ENCODE data around the gene ROS1.
A peak's percentile ranks its signal among the peaks of the same experiment; 100 is the strongest.

ROS1 gene

GRCh38 chr6:117266257-117267053, 159.3 kb downstream of the ROS1 start:
- TF ChIP-seq CTCF (conservative IDR thresholded peaks at IDR 0.05; ENCODE audit: low read depth, low read length): no peak
- DNase-seq (ENCODE audit: low read depth): no peak
- no peak overlapping the region for H3K4me3 ChIP-seq (ENCODE audit: low read depth, low read length)

- no peak for TF ChIP-seq CTCF (conservative IDR thresholded peaks at IDR 0.05; ENCODE audit: low read depth, low read length)
- peak within 1 kb of the TSS; percentile 29 for H3K4me3 ChIP-seq (ENCODE audit: low read depth, low read length)
- DNase-seq (ENCODE audit: low read depth): peak; percentile 27
Observed at GRCh38 chr6:117265410-117266256, 160.1 kb downstream of the ROS1 start, which contains the start of gene VGLL2. TSS of gene VGLL2 (plus strand) at chr6:117265558. CDS start at chr6:117265764, 206 bp downstream.

GRCh38 chr6:117264692-117265409, 160.9 kb downstream of the ROS1 start:
- TF ChIP-seq CTCF (conservative IDR thresholded peaks at IDR 0.05; ENCODE audit: low read depth, low read length): no peak
- peak overlapping the region; percentile 21 for H3K4me3 ChIP-seq (ENCODE audit: low read depth, low read length)
- no peak for DNase-seq (ENCODE audit: low read depth)

GRCh38 chr6:117264369-117264691, 161.4 kb downstream of the ROS1 start:
- TF ChIP-seq CTCF (conservative IDR thresholded peaks at IDR 0.05; ENCODE audit: low read depth, low read length): no peak
- no peak for DNase-seq (ENCODE audit: low read depth)
- no peak overlapping the region for H3K4me3 ChIP-seq (ENCODE audit: low read depth, low read length)

GRCh38 chr6:117263353-117263927, 162.3 kb downstream of the ROS1 start:
- DNase-seq (ENCODE audit: low read depth): no peak
- H3K4me3 ChIP-seq (ENCODE audit: low read depth, low read length): no peak overlapping the region
- TF ChIP-seq CTCF (conservative IDR thresholded peaks at IDR 0.05; ENCODE audit: low read depth, low read length): no peak

GRCh38 chr6:117262799-117263198, 162.9 kb downstream of the ROS1 start:
- no peak overlapping the region for H3K4me3 ChIP-seq (ENCODE audit: low read depth, low read length)
- no peak for DNase-seq (ENCODE audit: low read depth)
- no peak for TF ChIP-seq CTCF (conservative IDR thresholded peaks at IDR 0.05; ENCODE audit: low read depth, low read length)

Measured in choroid plexus epithelial cell (primary cell).